CD4-positive, alpha-beta memory T cell (primary cell): ENCODE results near the gene FLAD1. TPM values are rescaled to one million over a fixed set of nuclear protein-coding genes. Genes with fewer than 3 reads are reported as not detected.
A peak's percentile ranks its signal among the peaks of the same experiment; 100 is the strongest.
"Not testable (repeated sequence)": the region's sequence is repeated elsewhere in the genome, so short reads cannot be mapped to it uniquely, and the experiment has no call there.

Source experiments
- CTCF ChIA-PET: fragments of 350-600 bp; sonication (Branson Sonifier 250); formaldehyde crosslinking; loops from one replicate; lab custom pipeline; 2021; ENCODE audit warnings: inconsistent platforms; ENCODE audit not compliant: partially characterized antibody; lab: Charles Lee
- POLR2A ChIA-PET: fragments of 350-600 bp; sonication (Branson Sonifier 250); formaldehyde crosslinking; loops from one replicate; lab custom pipeline; 2021; ENCODE audit not compliant: partially characterized antibody; lab: Charles Lee
- DNase-seq, 5 donors: peaks; one replicate each; pipeline versions ENCODE4 v3.0.0 to v3.0.0-alpha.2; 2020 to 2022; ENCODE audit warnings: mixed read lengths in 1 of 5
- H3K27ac ChIP-seq: one replicate; pipeline ENCODE4 v1.7.0; 2013; ENCODE audit warnings: low read depth, low read length
- H3K27me3 ChIP-seq: 2 replicates; pipeline ENCODE4 v1.7.0; 2013; ENCODE audit warnings: mild to moderate bottlenecking, low read length, moderate library complexity; ENCODE audit not compliant: insufficient read depth
- H3K36me3 ChIP-seq: 2 replicates; pipeline ENCODE4 v1.7.0; 2013; ENCODE audit warnings: mild to moderate bottlenecking, low read length, moderate library complexity; ENCODE audit not compliant: insufficient read depth
- H3K4me1 ChIP-seq: 2 replicates; pipeline ENCODE4 v1.7.0; 2013; ENCODE audit warnings: mild to moderate bottlenecking, low read length, moderate library complexity; ENCODE audit not compliant: insufficient read depth
- H3K4me3 ChIP-seq, 2 donors: one replicate each; pipeline ENCODE4 v1.7.0; 2013; ENCODE audit warnings: low read length in 2 of 2, mild to moderate bottlenecking in 1 of 2
- H3K9me3 ChIP-seq, 2 donors: one replicate each; pipeline ENCODE4 v1.7.0; 2013; ENCODE audit warnings: low read length in 2 of 2, control low read depth in 1 of 2; ENCODE audit not compliant: control insufficient read depth in 1 of 2
- H3K27ac Mint-ChIP-seq, 7 donors: one replicate each; pipeline ENCODE4 v1.8.0; 2020 to 2021; ENCODE audit warnings: mixed read lengths in 7 of 7, mild to moderate bottlenecking in 6 of 7, inconsistent platforms in 3 of 7, moderate library complexity in 3 of 7
- H3K27me3 Mint-ChIP-seq, 2 donors: one replicate each; pipeline ENCODE4 v1.8.0; 2020 to 2021; ENCODE audit warnings: mixed read lengths in 2 of 2
- H3K36me3 Mint-ChIP-seq, 2 donors: one replicate each; pipeline ENCODE4 v1.8.0; 2020 to 2021; ENCODE audit warnings: mixed read lengths in 2 of 2, inconsistent platforms in 1 of 2, mild to moderate bottlenecking in 1 of 2
- H3K4me1 Mint-ChIP-seq, 4 donors: one replicate each; pipeline ENCODE4 v1.8.0; 2020 to 2021; ENCODE audit warnings: mixed read lengths in 4 of 4, mild to moderate bottlenecking in 1 of 4
- H3K4me3 Mint-ChIP-seq, 8 donors: one replicate each; pipeline ENCODE4 v1.8.0; 2020 to 2021; ENCODE audit warnings: mixed read lengths in 8 of 8, mild to moderate bottlenecking in 7 of 8, moderate library complexity in 6 of 8, inconsistent platforms in 3 of 8
- H3K9me3 Mint-ChIP-seq, 8 donors: one replicate each; pipeline ENCODE4 v1.8.0; 2020 to 2021; ENCODE audit warnings: mixed read lengths in 8 of 8, mild to moderate bottlenecking in 5 of 8, inconsistent platforms in 3 of 8, moderate library complexity in 1 of 8
- intact Hi-C: fragments of 100-400 bp; cut with micrococcal nuclease; formaldehyde crosslinking; loops from one replicate; pipeline ENCODE4 v1.15.1; 2023
- polyA plus RNA-seq, 2 donors: library from polyadenylated mRNA; unstranded; fragments of 300-500 nt; fragmentation: Illumina TruSeq; gene quantifications; one replicate each; pipeline ENCODE4 v1.2.3, GENCODE V29; 2021
- total RNA-seq, 2 experiments: library from RNA; stranded (reverse); gene quantifications; one replicate each; pipeline ENCODE4 v1.2.3, GENCODE V29; 2021

Gene FLAD1
- total and polyA plus RNA-seq, 4 experiments from 2014 or later, result 48.9 to 75.9 (median 54.5) TPM

GRCh38 chr1:154983776-154984466, 777 bp downstream of the FLAD1 start:
- Histone ChIP-seq H3K4me1 (peaks cover 34% of the 10 kb centered on the region), H3K27ac (peak overlapping the region; percentile 76), H3K4me3 (peak overlapping the region; percentile 79 to 92), H3K9me3 (no peaks in the 10 kb centered on the region), H3K27me3 (no peaks in the 10 kb centered on the region), H3K36me3 (peaks cover 20% of the 10 kb centered on the region)
- Mint-ChIP-seq H3K27ac (peak overlapping the region in 1 of 7 donors; percentile 92), H3K4me1 (peaks cover 6 to 15% (median 11%) of the 10 kb centered on the region in 4 donors), H3K4me3 (no peak overlapping the region), H3K27me3 (no peaks in the 10 kb centered on the region), H3K9me3 (no peaks in the 10 kb centered on the region), H3K36me3 (peaks cover 8 to 13% of the 10 kb centered on the region in 2 donors)
- ChIA-PET CTCF (interaction anchor here (1.0 to 16.3 kb wide), 12 partner anchors 9 to 101 kb away, joined by 3 to 226 read pairs (median 10); partner anchors contain the start of genes LENEP, PBXIP1 and PYGO2), POLR2A (interaction anchor here (0.8 to 41.7 kb wide), 16 partner anchors 10 to 426 kb away, joined by 3 to 1543 read pairs (median 6); partner anchors contain the start of genes ADAM15, CKS1B, LENEP and PBXIP1)
- intact Hi-C loops, result loop anchor here (1.0 to 2.0 kb wide), 6 partner anchors 10 to 67 kb away; partner anchors contain the start of genes ADAM15, CKS1B, PMVK and PYGO2
- no peak for DNase-seq

- H3K9me3 ChIP-seq, intact Hi-C loops, DNase-seq, H3K27me3 ChIP-seq, H3K27ac ChIP-seq, H3K4me3 ChIP-seq, H3K9me3 Mint-ChIP-seq, H3K4me3 Mint-ChIP-seq, H3K27me3 Mint-ChIP-seq: not testable (repeated sequence)
- ChIA-PET POLR2A (interaction anchor here (1.2 to 41.7 kb wide), 4 partner anchors 16 to 50 kb away, joined by 5 to 1543 read pairs (median 800); partner anchors contain the start of genes CKS1B, FLAD1, LENEP and PBXIP1), CTCF (interaction anchor here (0.8 to 3.4 kb wide), 5 partner anchors 10 to 58 kb away, joined by 3 to 20 read pairs (median 3); no protein-coding TSS in a partner anchor)
- Mint-ChIP-seq H3K4me1 (peaks cover 13 to 19% (median 17%) of the 10 kb centered on the region in 4 donors), H3K27ac (peak overlapping the region in 1 of 7 donors; percentile 22), H3K36me3 (peaks cover 19 to 30% of the 10 kb centered on the region in 2 donors)
- H3K4me1 ChIP-seq, result peaks cover 42% of the 10 kb centered on the region
- H3K36me3 ChIP-seq, result peaks cover 35% of the 10 kb centered on the region
These were observed 3.6 kb downstream of the FLAD1 start for GRCh38 chr1:154986736-154987135.

GRCh38 chr1:154987326-154987725, 4.2 kb downstream of the FLAD1 start:
- H3K9me3 ChIP-seq, result no peaks in the 10 kb centered on the region
- H3K27ac ChIP-seq, result no peak overlapping the region
- Mint-ChIP-seq H3K9me3 (no peaks in the 10 kb centered on the region), H3K4me3 (no peak overlapping the region), H3K36me3 (peaks cover 19 to 30% of the 10 kb centered on the region in 2 donors), H3K27me3 (no peaks in the 10 kb centered on the region), H3K4me1 (peaks cover 13 to 19% (median 17%) of the 10 kb centered on the region in 4 donors), H3K27ac (peak overlapping the region in 1 of 7 donors; percentile 22)
- no peaks in the 10 kb centered on the region for H3K27me3 ChIP-seq
- ChIA-PET POLR2A (interaction anchor here (1.2 to 41.7 kb wide), 3 partner anchors 17 to 51 kb away, joined by 5 to 1543 read pairs (median 1543); partner anchors contain the start of genes CKS1B, FLAD1, LENEP and PBXIP1), CTCF (interaction anchor here (1.2 to 3.4 kb wide), 9 partner anchors 9 to 98 kb away, joined by 3 to 39 read pairs (median 4); no protein-coding TSS in a partner anchor)
- DNase-seq, result no peak
- intact Hi-C loops, result no loop called here
- H3K36me3 ChIP-seq, result peaks cover 35% of the 10 kb centered on the region
- H3K4me1 ChIP-seq, result peaks cover 41% of the 10 kb centered on the region
- no peak overlapping the region for H3K4me3 ChIP-seq

GRCh38 chr1:154988058-154988954, 5.2 kb downstream of the FLAD1 start:
- H3K9me3 Mint-ChIP-seq, result no peaks in the 10 kb centered on the region
- peaks cover 19 to 35% of the 10 kb centered on the region in 2 donors for H3K36me3 Mint-ChIP-seq
- ChIA-PET POLR2A (interaction anchor here (1.2 to 41.7 kb wide), 4 partner anchors 18 to 63 kb away, joined by 3 to 1543 read pairs (median 774); partner anchors contain the start of genes ADAM15, CKS1B, FLAD1 and LENEP), CTCF (interaction anchor here (1.2 to 3.4 kb wide), 8 partner anchors 8 to 97 kb away, joined by 3 to 39 read pairs (median 4); no protein-coding TSS in a partner anchor)
- no peaks in the 10 kb centered on the region for H3K27me3 Mint-ChIP-seq
- Histone ChIP-seq H3K36me3 (peaks cover 35% of the 10 kb centered on the region), H3K9me3 (no peaks in the 10 kb centered on the region), H3K27ac (no peak overlapping the region), H3K27me3 (no peaks in the 10 kb centered on the region), H3K4me3 (no peak overlapping the region), H3K4me1 (peaks cover 36% of the 10 kb centered on the region)
- intact Hi-C loops, result no loop called here
- H3K4me1 Mint-ChIP-seq, result peaks cover 13 to 19% (median 17%) of the 10 kb centered on the region in 4 donors
- no peak overlapping the region for H3K27ac Mint-ChIP-seq
- no peak for DNase-seq
- H3K4me3 Mint-ChIP-seq, result no peak overlapping the region

- POLR2A ChIA-PET, result interaction anchor here (1.4 to 41.7 kb wide), 4 partner anchors 17 to 61 kb away, joined by 3 to 1543 read pairs (median 774); partner anchors contain the start of genes ADAM15, CKS1B, FLAD1 and LENEP
- no peak overlapping the region for H3K27ac ChIP-seq
These were observed 6.2 kb downstream of the FLAD1 start for GRCh38 chr1:154989195-154989860.

GRCh38 chr1:154990276-154990675, 7.1 kb downstream of the FLAD1 start:
- no peak overlapping the region for H3K27ac Mint-ChIP-seq

More at GRCh38 chr1:154989195-154989860, 6.2 kb downstream of the FLAD1 start:
- peak overlapping the region in 5 of 7 donors; percentile 24 to 78 (median 41) for H3K27ac Mint-ChIP-seq
- Histone ChIP-seq H3K36me3 (peaks cover 35% of the 10 kb centered on the region), H3K9me3 (no peaks in the 10 kb centered on the region), H3K4me1 (peaks cover 26% of the 10 kb centered on the region), H3K27me3 (no peaks in the 10 kb centered on the region), H3K4me3 (no peak overlapping the region)
- no peaks in the 10 kb centered on the region for H3K27me3 Mint-ChIP-seq
- peaks cover 19 to 36% of the 10 kb centered on the region in 2 donors for H3K36me3 Mint-ChIP-seq
- H3K9me3 Mint-ChIP-seq, result peaks cover 0 to 2% (median 0%) of the 10 kb centered on the region in 8 donors
- DNase-seq, result no peak
- CTCF ChIA-PET, result interaction anchor here (1.3 to 3.4 kb wide), 5 partner anchors 10 to 45 kb away, joined by 3 to 39 read pairs (median 5); partner anchors contain the start of gene PBXIP1
- H3K4me1 Mint-ChIP-seq, result peaks cover 11 to 19% (median 13%) of the 10 kb centered on the region in 4 donors
- no peak overlapping the region for H3K4me3 Mint-ChIP-seq
- intact Hi-C loops, result no loop called here

More at GRCh38 chr1:154990276-154990675, 7.1 kb downstream of the FLAD1 start:
- Histone ChIP-seq H3K4me1 (peaks cover 16% of the 10 kb centered on the region), H3K27ac (no peak overlapping the region), H3K27me3 (no peaks in the 10 kb centered on the region), H3K9me3 (no peaks in the 10 kb centered on the region), H3K4me3 (no peak overlapping the region), H3K36me3 (peaks cover 35% of the 10 kb centered on the region)
- DNase-seq, result no peak
- Mint-ChIP-seq H3K36me3 (peaks cover 19 to 36% of the 10 kb centered on the region in 2 donors), H3K9me3 (peaks cover 0 to 2% (median 0%) of the 10 kb centered on the region in 8 donors), H3K27me3 (no peaks in the 10 kb centered on the region), H3K4me3 (no peak overlapping the region), H3K4me1 (peaks cover 9 to 19% (median 12%) of the 10 kb centered on the region in 4 donors)
- ChIA-PET POLR2A (interaction anchor here (1.4 to 41.7 kb wide), 3 partner anchors 16 to 54 kb away, joined by 4 to 1543 read pairs (median 1543); partner anchors contain the start of genes CKS1B, FLAD1, LENEP and PBXIP1), CTCF (interaction anchor here (1.3 to 1.6 kb wide), 2 partner anchors 9 to 35 kb away, joined by 3 to 4 read pairs; partner anchors contain the start of gene PBXIP1)
- intact Hi-C loops, result no loop called here
